Measurements from ENCODE around the gene GJE1. TPM values are rescaled to one million over a fixed set of nuclear protein-coding genes. Genes with fewer than 3 reads are reported as not detected.

The GJE1 gene
- total and polyA plus RNA-seq, 4 donors: not detected

- ATAC-seq (ENCODE audit: low FRiP score) (no peak), DNase-seq (no peak)
- Histone ChIP-seq H3K27me3 (ENCODE audit: control insufficient read depth in 1 of 2, insufficient read depth in 2 of 2, low read length in 1 of 2) (no peaks in the 10 kb centered on the region), H3K36me3 (ENCODE audit: control insufficient read depth in 1 of 2, insufficient read depth in 2 of 2, low read length in 1 of 2) (peaks cover 0 to 2% of the 10 kb centered on the region in 2 donors), H3K9me3 (ENCODE audit: control insufficient read depth, low read length) (no peaks in the 10 kb centered on the region), H3K27ac (ENCODE audit: low read depth in 1 of 2, low read length in 2 of 2) (no peak overlapping the region), H3K4me1 (ENCODE audit: control insufficient read depth in 1 of 2, insufficient read depth in 2 of 2, low read length in 2 of 2) (no peaks in the 10 kb centered on the region), H3K4me3 (ENCODE audit: low read length in 2 of 2) (no peak overlapping the region)
- intact Hi-C loops (cut with DNase I): no loop called here
- 97% methylated on average over 3 of the region's 3 CpGs for WGBS, 2 donors
Measured at GRCh38 chr6:142173980-142174379, 41.3 kb downstream of the GJE1 start.

GRCh38 chr6:142174703-142175102 lies 42.0 kb downstream of the GJE1 start:
- Histone ChIP-seq H3K36me3 (ENCODE audit: control insufficient read depth in 1 of 2, insufficient read depth in 2 of 2, low read length in 1 of 2) (peaks cover 0 to 2% of the 10 kb centered on the region in 2 donors), H3K27me3 (ENCODE audit: control insufficient read depth in 1 of 2, insufficient read depth in 2 of 2, low read length in 1 of 2) (no peaks in the 10 kb centered on the region), H3K4me1 (ENCODE audit: control insufficient read depth in 1 of 2, insufficient read depth in 2 of 2, low read length in 2 of 2) (no peaks in the 10 kb centered on the region), H3K27ac (ENCODE audit: low read depth in 1 of 2, low read length in 2 of 2) (no peak overlapping the region), H3K9me3 (ENCODE audit: control insufficient read depth, low read length) (no peaks in the 10 kb centered on the region), H3K4me3 (ENCODE audit: low read length in 2 of 2) (no peak overlapping the region)
- intact Hi-C loops (cut with DNase I): no loop called here
- WGBS, 2 donors: 93 to 94% methylated on average over 6 of the region's 6 CpGs
- ATAC-seq (ENCODE audit: low FRiP score) (no peak), DNase-seq (no peak)

GRCh38 chr6:142178129-142178528 lies 45.4 kb downstream of the GJE1 start:
- H3K4me3 ChIP-seq (ENCODE audit: low read length in 2 of 2): no peak overlapping the region
- DNase-seq (no peak), ATAC-seq (ENCODE audit: low FRiP score) (no peak)
- no peaks in the 10 kb centered on the region for H3K4me1 ChIP-seq (ENCODE audit: control insufficient read depth in 1 of 2, insufficient read depth in 2 of 2, low read length in 2 of 2)
- intact Hi-C loops (cut with DNase I): no loop called here
- H3K27ac ChIP-seq (ENCODE audit: low read depth in 1 of 2, low read length in 2 of 2): no peak overlapping the region
- no peaks in the 10 kb centered on the region for H3K27me3 ChIP-seq (ENCODE audit: control insufficient read depth in 1 of 2, insufficient read depth in 2 of 2, low read length in 1 of 2)
- H3K9me3 ChIP-seq (ENCODE audit: control insufficient read depth, low read length): no peaks in the 10 kb centered on the region
- peaks cover 0 to 2% of the 10 kb centered on the region in 2 donors for H3K36me3 ChIP-seq (ENCODE audit: control insufficient read depth in 1 of 2, insufficient read depth in 2 of 2, low read length in 1 of 2)

- intact Hi-C loops (cut with DNase I): no loop called here
- Histone ChIP-seq H3K27me3 (ENCODE audit: control insufficient read depth in 1 of 2, insufficient read depth in 2 of 2, low read length in 1 of 2) (no peaks in the 10 kb centered on the region), H3K36me3 (ENCODE audit: control insufficient read depth in 1 of 2, insufficient read depth in 2 of 2, low read length in 1 of 2) (no peaks in the 10 kb centered on the region), H3K27ac (ENCODE audit: low read depth in 1 of 2, low read length in 2 of 2) (no peak overlapping the region), H3K4me3 (ENCODE audit: low read length in 2 of 2) (no peak overlapping the region), H3K4me1 (ENCODE audit: control insufficient read depth in 1 of 2, insufficient read depth in 2 of 2, low read length in 2 of 2) (no peaks in the 10 kb centered on the region), H3K9me3 (ENCODE audit: control insufficient read depth, low read length) (no peaks in the 10 kb centered on the region)
- no peak for ATAC-seq (ENCODE audit: low FRiP score)
- DNase-seq: no peak
Measured at GRCh38 chr6:142182004-142182403, 49.3 kb downstream of the GJE1 start.

- Histone ChIP-seq H3K4me1 (ENCODE audit: control insufficient read depth in 1 of 2, insufficient read depth in 2 of 2, low read length in 2 of 2) (no peaks in the 10 kb centered on the region), H3K9me3 (ENCODE audit: control insufficient read depth, low read length) (no peaks in the 10 kb centered on the region), H3K4me3 (ENCODE audit: low read length in 2 of 2) (no peak overlapping the region), H3K27ac (ENCODE audit: low read depth in 1 of 2, low read length in 2 of 2) (no peak overlapping the region), H3K36me3 (ENCODE audit: control insufficient read depth in 1 of 2, insufficient read depth in 2 of 2, low read length in 1 of 2) (no peaks in the 10 kb centered on the region), H3K27me3 (ENCODE audit: control insufficient read depth in 1 of 2, insufficient read depth in 2 of 2, low read length in 1 of 2) (no peaks in the 10 kb centered on the region)
- intact Hi-C loops (cut with DNase I): no loop called here
- WGBS, 2 donors: 98 to 99% methylated on average over 1 of the region's 1 CpG
- DNase-seq: no peak
- no peak for ATAC-seq (ENCODE audit: low FRiP score)
Measured at GRCh38 chr6:142183351-142183750, 50.6 kb downstream of the GJE1 start.

GRCh38 chr6:142184307-142184706 lies 51.6 kb downstream of the GJE1 start:
- DNase-seq (no peak), ATAC-seq (ENCODE audit: low FRiP score) (no peak)
- Histone ChIP-seq H3K4me3 (ENCODE audit: low read length in 2 of 2) (no peak overlapping the region), H3K4me1 (ENCODE audit: control insufficient read depth in 1 of 2, insufficient read depth in 2 of 2, low read length in 2 of 2) (no peaks in the 10 kb centered on the region), H3K27ac (ENCODE audit: low read depth in 1 of 2, low read length in 2 of 2) (no peak overlapping the region), H3K9me3 (ENCODE audit: control insufficient read depth, low read length) (no peaks in the 10 kb centered on the region), H3K27me3 (ENCODE audit: control insufficient read depth in 1 of 2, insufficient read depth in 2 of 2, low read length in 1 of 2) (no peaks in the 10 kb centered on the region), H3K36me3 (ENCODE audit: control insufficient read depth in 1 of 2, insufficient read depth in 2 of 2, low read length in 1 of 2) (no peaks in the 10 kb centered on the region)
- intact Hi-C loops (cut with DNase I): no loop called here
- 95 to 98% methylated on average over 2 of the region's 2 CpGs for WGBS, 2 donors

Other genes starting within 250 kb of the GJE1 start
- under 1 TPM in 1 of 2 donors, not detected in 1; 0.45 TPM for gene NMBR, start 14.2 kb downstream of the GJE1 start, total RNA-seq
- not detected for gene NMBR, start 14.2 kb downstream of the GJE1 start, polyA plus RNA-seq
- 10 to 100 TPM; 26.7 to 29.9 TPM for gene VTA1, start 14.3 kb downstream of the GJE1 start, total RNA-seq
- gene VTA1, start 14.3 kb downstream of the GJE1 start, polyA plus RNA-seq: 10 to 100 TPM; 20.1 to 24.7 TPM
- 10 to 100 TPM; 14.3 to 15.7 TPM for gene ADGRG6, start 169.1 kb downstream of the GJE1 start, total RNA-seq
- 1 to 10 TPM in 1 of 2 donors, under 1 TPM in 1; 0.18 to 1.3 TPM for gene ADGRG6, start 169.1 kb downstream of the GJE1 start, polyA plus RNA-seq